ENCODE data around the gene FEV.

The FEV gene

DNA sequence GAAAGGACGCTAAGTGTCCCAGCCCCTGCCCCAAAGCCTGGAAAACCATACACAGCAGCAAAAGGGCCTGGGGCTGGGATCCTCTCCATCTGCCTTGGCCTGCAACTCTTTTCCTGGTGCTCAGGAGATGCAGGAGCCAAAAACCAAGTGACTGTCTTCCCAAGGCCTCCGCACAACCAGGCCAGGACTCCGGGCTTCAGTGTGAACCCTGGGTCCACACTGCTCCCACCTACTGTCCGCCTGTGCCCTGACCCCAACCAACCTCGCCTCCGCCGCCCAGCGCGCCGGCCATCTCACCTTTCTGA lies 1.1 kb downstream of the FEV start:
- TF ChIP-seq, protein P1, sequence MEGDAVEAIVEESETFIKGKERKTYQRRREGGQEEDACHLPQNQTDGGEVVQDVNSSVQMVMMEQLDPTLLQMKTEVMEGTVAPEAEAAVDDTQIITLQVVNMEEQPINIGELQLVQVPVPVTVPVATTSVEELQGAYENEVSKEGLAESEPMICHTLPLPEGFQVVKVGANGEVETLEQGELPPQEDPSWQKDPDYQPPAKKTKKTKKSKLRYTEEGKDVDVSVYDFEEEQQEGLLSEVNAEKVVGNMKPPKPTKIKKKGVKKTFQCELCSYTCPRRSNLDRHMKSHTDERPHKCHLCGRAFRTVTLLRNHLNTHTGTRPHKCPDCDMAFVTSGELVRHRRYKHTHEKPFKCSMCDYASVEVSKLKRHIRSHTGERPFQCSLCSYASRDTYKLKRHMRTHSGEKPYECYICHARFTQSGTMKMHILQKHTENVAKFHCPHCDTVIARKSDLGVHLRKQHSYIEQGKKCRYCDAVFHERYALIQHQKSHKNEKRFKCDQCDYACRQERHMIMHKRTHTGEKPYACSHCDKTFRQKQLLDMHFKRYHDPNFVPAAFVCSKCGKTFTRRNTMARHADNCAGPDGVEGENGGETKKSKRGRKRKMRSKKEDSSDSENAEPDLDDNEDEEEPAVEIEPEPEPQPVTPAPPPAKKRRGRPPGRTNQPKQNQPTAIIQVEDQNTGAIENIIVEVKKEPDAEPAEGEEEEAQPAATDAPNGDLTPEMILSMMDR (IDR thresholded peaks at IDR 0.05; ENCODE audit: extremely low read depth, insufficient read depth, missing control alignments), result no peak
- in situ Hi-C loops (cut with MboI; ENCODE audit: low pct_unique_long_range_greater_than_20kb, low sequenced_read_pairs, unreplicated experiment), result no loop called here
- no peak for DNase-seq (ENCODE audit: low spot score)

DNA sequence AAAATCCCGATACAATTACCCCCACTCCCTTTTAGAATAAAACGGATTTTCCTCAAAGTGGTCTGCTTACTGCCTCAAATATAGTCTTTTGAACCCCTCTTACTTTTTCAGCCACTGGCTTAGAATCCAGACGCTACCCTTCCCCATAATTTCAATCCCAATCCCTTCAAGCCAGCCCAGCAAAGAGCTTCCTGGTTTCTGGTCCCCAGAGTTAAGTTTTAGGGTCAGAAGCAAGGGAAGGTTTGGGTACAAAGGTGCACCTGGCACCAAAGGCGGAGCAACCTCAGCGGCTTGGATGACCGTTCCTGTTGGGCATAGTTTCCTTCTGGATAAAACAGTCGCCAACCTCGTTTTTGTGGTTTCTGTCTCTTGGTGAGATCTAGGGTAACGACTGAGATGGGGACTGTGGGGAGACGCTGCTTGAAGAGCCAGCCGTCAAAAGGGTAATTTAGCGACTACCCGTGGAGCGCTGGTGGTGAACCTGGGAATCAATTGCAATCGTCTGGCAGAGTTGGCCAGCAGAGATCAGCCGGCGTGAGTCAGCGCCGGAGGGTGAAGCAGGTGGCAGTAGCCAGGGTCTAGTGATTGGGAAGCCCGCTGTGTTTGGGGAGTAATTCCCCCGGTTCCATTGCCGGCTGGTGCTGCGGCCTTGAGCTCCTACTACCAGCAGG lies 1.6 kb downstream of the FEV start:
- in situ Hi-C loops (cut with MboI; ENCODE audit: low pct_unique_long_range_greater_than_20kb, low sequenced_read_pairs, unreplicated experiment), result no loop called here
- peak; percentile 31 for DNase-seq (ENCODE audit: low spot score)
- TF ChIP-seq, protein P1 (IDR thresholded peaks at IDR 0.05; ENCODE audit: extremely low read depth, insufficient read depth, missing control alignments), result no peak

DNA sequence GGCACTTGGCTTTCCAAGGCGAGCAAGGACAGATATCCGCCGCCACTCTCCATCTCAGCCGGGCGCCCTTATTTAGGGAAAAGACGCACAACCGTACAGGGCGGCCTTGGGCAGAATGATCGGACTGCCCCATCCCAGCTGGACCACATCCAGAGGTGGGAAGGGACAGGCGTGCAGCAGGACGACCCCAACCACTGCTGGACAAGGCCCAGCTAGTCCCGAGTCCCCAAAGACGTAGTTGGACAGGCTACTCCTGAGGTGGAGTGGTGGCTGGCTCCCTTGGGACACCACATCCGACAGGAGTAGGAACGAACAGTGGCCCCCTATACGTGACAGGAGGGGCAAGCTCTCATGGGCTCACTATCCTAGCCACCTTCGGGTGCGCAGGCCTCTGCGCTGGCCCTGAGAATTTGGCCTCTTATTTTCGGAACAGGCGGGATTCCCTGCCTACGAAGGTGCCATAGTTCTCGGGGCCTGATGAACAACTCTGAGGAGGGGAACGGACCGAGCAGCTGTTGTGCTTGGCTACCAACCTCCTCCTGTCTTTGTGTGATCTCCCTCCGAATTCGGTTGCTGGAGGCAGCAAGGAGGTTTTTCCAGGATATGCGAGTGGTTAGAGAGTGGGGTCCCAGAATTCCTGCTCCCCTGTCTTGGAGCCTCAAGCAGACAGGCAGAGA lies 2.3 kb downstream of the FEV start:
- in situ Hi-C loops (cut with MboI; ENCODE audit: low pct_unique_long_range_greater_than_20kb, low sequenced_read_pairs, unreplicated experiment), result no loop called here
- TF ChIP-seq, protein P1 (IDR thresholded peaks at IDR 0.05; ENCODE audit: extremely low read depth, insufficient read depth, missing control alignments), result no peak

DNA sequence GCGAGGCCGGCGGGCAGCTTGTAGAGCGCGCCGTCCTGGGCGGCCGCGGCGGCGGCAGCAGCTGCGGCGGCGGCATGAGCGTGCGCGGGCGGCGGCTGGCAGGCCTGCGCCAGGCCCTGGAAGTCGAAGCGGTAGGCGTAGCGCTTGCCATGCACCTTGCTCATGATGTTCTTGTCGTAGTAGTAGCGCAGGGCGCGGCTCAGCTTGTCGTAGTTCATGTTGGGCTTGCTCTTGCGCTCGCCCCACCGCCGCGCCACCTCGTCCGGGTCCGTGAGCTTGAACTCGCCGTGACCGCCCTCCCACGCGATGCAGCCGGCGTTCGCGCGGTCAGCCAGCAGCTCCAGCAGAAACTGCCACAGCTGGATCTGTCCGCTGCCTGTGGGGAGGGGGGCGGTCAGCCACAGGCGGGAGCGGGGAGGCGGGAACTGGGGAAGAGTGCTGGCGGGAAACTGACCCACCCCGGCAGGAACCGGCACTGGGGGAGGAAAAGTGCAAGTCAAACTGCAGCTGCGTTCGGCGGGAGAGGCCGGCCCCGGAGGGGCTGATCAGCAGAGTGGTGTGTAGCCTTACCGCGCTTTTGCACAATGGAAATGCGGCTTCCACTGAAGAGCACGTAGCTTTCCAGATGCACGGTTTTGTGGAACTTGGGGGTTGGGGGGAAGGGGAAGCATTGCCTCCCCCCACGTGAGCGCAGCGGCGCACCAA lies 3.0 kb downstream of the FEV start:
- TF ChIP-seq, protein P1 (IDR thresholded peaks at IDR 0.05; ENCODE audit: extremely low read depth, insufficient read depth, missing control alignments), result no peak
- DNase-seq (ENCODE audit: low spot score), result peak; percentile 51
- in situ Hi-C loops (cut with MboI; ENCODE audit: low pct_unique_long_range_greater_than_20kb, low sequenced_read_pairs, unreplicated experiment), result no loop called here

More for the DNA sequence above, 2.3 kb downstream of the FEV start:
- DNase-seq (ENCODE audit: low spot score), result peak; percentile 35

DNA sequence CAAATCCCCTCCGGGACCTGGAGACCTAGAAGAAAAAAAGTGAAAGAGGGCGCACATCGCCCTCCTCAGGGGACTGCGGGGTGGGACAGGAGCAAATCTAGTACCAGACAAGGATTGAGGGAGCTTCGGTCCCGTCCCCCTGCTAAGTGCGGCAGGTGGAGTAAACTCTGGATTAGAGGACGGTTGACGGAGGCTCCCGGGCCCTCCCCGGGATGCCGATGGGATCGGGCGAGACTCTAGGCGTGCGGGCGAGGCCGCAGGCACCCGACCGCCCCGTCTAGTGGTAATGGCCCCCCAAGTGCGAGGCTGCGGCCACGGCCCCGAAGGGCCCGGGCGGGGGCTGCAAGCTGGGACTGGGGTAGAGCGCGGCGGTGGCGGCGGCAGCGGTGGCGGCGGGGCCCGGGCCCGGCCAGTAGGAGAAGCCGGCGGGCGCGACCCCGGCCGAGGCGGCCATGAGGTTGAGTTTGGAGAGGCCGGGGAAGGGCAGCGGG lies 3.5 kb downstream of the FEV start:
- TF ChIP-seq, protein P1 (IDR thresholded peaks at IDR 0.05; ENCODE audit: extremely low read depth, insufficient read depth, missing control alignments), result peak; percentile 8
- peak; percentile 49 for DNase-seq (ENCODE audit: low spot score)
- in situ Hi-C loops (cut with MboI; ENCODE audit: low pct_unique_long_range_greater_than_20kb, low sequenced_read_pairs, unreplicated experiment), result no loop called here

DNA sequence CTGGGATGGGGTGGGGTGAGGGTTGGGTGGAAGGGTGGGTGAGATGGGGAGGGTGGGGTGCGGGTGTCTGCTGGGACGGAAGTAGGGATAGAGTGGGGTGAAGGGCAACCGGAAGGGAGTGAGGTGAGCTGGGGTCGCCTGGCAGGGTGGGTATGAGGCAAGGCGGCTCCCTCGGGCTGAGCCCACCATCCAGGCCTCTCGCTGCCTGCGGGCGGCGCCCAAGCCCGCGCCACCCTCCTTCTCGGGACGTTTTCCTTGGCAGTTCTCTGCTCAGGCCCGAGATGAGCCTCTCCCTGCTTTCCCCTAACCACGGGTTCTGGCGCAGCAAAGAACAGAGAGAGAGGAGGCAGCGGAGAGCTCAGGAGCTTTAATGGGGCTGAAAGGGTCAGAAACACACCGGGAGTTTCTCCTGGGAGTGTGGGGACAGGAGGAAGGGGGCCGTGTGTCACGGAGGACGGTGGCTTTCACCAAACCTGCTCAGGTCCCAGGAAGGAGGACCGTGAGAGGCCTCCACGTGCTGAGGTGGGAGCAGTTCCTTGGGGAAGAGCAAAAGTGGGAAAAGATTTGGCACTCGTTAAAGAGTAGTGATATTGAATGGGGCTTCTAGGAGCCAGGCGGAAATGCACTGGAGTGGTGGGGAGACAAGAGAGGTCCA lies 4.1 kb downstream of the FEV start:
- in situ Hi-C loops (cut with MboI; ENCODE audit: low pct_unique_long_range_greater_than_20kb, low sequenced_read_pairs, unreplicated experiment), result no loop called here
- DNase-seq (ENCODE audit: low spot score), result peak; percentile 30

More for the DNA sequence above, 4.1 kb downstream of the FEV start:
- TF ChIP-seq, protein P1 (IDR thresholded peaks at IDR 0.05; ENCODE audit: extremely low read depth, insufficient read depth, missing control alignments), result no peak
